ENCODE measurements around the gene LRRC47.

The LRRC47 gene

DNA sequence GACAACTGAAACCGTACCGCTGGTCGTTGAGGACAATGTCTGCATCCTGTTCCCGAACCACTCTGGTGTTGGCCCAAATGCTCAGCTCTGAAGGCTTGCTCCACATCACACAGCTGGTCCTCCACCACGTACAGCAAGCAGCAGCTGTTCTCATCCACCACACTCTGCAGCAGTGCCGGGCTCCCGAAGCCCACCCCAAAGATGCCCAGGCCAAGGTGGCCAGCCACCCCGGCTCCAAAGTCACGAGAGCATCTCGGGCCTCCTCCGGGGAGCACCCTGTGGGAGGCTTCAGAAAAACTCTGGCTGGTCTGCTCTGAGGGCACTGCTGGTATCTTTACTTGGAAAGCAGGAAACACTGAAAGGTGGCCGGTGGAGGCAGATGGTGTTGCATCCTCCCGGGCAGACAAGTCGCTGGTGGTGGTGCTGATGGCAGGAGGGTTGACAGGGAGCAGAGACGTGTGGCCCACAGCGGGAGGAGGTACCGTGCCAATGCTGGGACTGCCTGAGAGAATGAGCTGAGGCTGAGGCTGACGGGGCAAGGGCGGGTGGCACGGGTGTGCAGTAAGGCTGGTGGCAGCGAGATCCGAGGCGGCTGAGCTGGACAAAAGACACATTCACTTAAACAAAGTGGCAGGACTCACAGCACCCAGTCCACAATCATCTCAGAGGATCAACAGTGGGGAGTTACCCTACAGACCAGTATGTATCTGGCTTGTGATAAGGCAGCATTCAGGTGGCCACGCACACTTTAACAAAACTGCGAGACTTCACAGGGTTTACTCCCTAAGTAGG lies 50.5 kb downstream of the LRRC47 start:
- Mint-ChIP-seq H3K9me3 (no peaks in the 10 kb centered on the region), H3K36me3 (ENCODE audit: low read depth) (peaks cover 4% of the 10 kb centered on the region), H3K27ac (peak overlapping the region; percentile 59), H3K4me1 (ENCODE audit: low read depth) (peaks cover 17% of the 10 kb centered on the region), H3K27me3 (ENCODE audit: low read depth) (no peaks in the 10 kb centered on the region), H3K4me3 (peak overlapping the region; percentile 74)

DNA sequence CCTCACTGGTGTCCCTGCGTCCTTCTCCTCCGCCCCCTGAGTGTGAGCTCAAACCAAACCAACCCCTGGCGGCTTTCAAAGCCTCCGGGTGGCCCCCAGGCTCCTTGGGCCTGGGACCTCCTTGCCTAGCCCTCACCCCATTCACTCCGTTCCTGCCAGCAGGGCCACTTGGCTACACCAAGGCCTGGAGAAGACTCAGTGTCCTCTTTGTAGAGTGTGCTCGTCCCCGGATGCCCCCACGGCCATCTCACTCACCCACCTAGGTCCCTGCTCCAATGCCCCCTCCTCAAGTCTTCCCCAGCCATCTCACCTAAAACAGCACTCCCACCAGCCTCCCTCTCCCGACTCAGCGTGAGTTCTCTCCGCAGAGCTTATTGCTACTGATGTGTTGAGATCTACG lies 51.2 kb downstream of the LRRC47 start:
- H3K9me3 Mint-ChIP-seq, result no peaks in the 10 kb centered on the region
- peaks cover 4% of the 10 kb centered on the region for H3K36me3 Mint-ChIP-seq (ENCODE audit: low read depth)
- H3K27me3 Mint-ChIP-seq (ENCODE audit: low read depth), result no peaks in the 10 kb centered on the region
- H3K4me1 Mint-ChIP-seq (ENCODE audit: low read depth), result peaks cover 17% of the 10 kb centered on the region
- peak overlapping the region; percentile 19 for H3K4me3 Mint-ChIP-seq
- peak overlapping the region; percentile 34 for H3K27ac Mint-ChIP-seq

DNA sequence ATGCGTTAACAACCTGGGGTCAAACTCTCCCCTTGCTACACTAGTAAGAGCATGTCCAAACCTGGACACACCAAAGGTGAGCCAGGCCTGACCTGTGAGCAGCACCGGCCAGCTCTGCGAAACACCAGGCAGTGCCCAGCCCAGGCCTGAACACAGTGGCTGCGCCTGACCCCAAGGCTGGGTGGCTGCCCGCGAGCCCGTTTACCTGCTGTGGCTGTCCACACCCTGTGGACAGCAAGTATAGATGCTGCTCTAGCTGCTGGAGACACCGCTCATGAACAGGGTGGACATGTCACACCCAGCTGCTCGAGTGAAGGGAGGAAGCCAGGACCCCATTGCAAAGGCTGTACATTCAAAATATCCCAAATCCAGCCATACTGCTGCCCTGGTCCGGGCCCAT lies 51.7 kb downstream of the LRRC47 start:
- H3K36me3 Mint-ChIP-seq (ENCODE audit: low read depth), result peaks cover 4% of the 10 kb centered on the region
- no peak overlapping the region for H3K4me3 Mint-ChIP-seq
- H3K4me1 Mint-ChIP-seq (ENCODE audit: low read depth), result peaks cover 17% of the 10 kb centered on the region
- H3K27me3 Mint-ChIP-seq (ENCODE audit: low read depth), result no peaks in the 10 kb centered on the region
- no peaks in the 10 kb centered on the region for H3K9me3 Mint-ChIP-seq
- no peak overlapping the region for H3K27ac Mint-ChIP-seq

DNA sequence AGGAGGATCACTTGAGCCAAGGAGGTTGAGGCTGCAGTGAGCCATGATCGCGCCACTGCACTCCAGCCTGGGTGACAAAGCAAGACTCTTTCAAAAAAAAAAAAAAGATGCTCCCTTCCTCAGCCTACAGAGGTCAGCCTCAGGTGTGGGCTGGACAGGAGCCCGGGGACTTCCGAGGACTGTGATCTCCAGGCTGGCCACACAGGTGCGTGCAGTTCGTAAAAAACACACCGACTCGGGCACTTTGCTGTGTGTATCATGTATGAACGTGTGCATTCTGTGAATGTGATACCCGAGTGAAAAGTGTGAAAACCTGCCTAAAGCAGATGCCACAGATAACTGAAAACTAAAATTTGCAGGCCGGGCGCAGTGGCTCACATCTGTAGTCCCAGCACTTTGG lies 52.5 kb downstream of the LRRC47 start:
- Mint-ChIP-seq H3K27ac (no peak overlapping the region), H3K36me3 (ENCODE audit: low read depth) (peaks cover 4% of the 10 kb centered on the region), H3K9me3 (no peaks in the 10 kb centered on the region), H3K27me3 (ENCODE audit: low read depth) (no peaks in the 10 kb centered on the region), H3K4me3 (no peak overlapping the region), H3K4me1 (ENCODE audit: low read depth) (peaks cover 17% of the 10 kb centered on the region)

DNA sequence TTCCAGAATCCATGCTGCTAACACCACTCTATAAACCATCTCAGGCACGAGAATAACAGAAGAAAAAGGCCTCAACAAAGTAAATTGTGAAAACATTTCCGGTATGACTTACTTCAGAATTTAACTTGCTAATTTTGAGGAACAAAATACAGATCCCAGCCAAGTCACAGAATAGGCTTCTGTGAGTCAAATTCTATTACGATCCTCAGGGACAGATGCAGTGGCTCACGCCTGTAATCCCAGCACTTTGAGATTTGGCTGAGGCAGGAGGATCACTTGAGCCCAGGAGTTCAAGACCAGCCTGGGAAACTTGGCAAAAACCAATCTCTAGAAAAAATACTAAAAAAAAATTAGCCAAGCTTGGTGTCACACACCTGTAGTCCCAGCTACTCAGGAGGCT lies 52.9 kb downstream of the LRRC47 start:
- Mint-ChIP-seq H3K27me3 (ENCODE audit: low read depth) (no peaks in the 10 kb centered on the region), H3K36me3 (ENCODE audit: low read depth) (peaks cover 4% of the 10 kb centered on the region), H3K4me1 (ENCODE audit: low read depth) (peaks cover 17% of the 10 kb centered on the region), H3K27ac (no peak overlapping the region), H3K4me3 (no peak overlapping the region), H3K9me3 (no peaks in the 10 kb centered on the region)

DNA sequence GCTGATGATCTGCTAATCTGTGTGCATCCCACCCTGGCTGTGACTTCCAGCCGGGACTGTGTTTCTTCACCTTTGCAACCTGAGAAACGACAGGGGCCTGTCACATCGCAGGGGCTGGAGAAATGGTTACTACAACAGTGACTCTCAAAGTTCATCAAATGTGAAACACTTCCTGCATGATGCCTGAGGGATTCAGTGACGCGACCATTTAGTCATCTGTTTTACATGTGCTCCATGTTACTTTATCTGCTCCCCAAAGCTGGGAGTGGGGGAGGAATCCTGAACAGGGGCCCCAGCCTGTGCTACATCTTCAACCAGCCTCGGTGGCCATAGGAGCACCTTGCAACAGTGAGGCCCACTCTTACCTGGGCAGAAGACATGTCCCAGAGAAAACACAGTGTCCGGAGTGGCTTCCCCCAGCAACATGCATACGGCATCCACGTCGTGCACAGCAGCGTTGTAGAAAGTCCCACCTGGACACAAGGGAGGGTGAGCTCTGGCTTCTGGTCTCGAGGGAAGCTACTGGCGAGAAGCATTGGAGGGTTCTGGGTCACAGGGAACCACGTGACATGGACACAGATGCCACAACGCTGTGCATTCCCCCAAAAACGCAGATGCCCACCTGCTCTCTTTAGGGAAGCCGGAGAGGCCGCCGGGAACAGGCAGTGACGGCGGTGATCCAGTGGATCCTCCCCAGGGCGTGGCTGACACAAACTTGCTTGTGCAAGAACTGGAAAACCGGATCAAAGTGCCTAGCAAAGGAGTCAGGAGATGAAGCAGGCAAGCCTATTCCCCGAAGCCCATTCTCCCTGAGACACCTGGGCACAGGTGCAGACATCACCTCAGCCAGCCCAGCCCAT lies 53.6 kb downstream of the LRRC47 start:
- Mint-ChIP-seq H3K9me3 (no peaks in the 10 kb centered on the region), H3K27ac (no peak overlapping the region), H3K4me1 (ENCODE audit: low read depth) (peaks cover 14% of the 10 kb centered on the region)

DNA sequence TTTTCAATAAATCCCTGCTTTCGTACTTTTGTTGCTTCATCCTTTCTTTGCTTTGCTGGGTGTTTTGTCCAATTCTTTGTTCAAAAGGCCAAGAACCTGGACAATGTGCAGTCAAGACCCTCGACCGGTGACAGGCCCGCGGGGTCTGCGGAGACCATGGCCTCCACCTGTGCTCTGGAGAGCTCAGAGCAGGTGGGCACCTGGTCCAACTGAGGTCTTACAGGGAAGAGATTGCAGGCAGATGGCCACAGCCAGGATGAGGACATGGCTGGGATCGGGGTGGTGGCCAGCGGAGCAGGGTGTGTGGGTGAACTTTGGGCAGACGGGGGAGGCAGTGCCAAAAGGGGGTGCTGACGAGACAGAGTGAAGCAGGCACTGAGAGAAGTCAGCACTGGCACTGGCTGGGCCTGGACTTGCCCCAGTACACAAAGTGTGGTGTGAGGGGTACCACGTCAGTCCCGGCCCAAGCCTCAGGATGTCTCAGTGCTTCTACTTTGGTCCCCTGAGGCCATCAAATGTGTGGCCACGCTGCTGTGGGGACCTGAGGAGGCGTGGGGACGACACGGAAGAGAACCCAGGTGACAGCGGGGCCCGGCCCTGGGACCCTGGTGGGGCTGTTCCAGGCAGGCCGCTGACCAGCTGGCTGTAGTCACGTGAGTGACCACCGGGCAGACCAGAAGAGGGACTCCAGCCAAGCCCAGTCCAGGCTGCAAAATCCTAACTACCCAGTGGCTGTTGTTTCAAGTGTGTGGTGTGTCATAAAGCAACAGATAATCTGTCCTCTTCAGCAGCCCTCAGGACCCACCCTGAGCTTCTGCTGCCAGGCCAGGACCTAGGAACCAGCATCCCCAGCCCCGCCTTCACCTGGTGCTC lies 54.5 kb downstream of the LRRC47 start:
- Mint-ChIP-seq H3K9me3 (no peaks in the 10 kb centered on the region), H3K4me3 (no peak overlapping the region), H3K36me3 (ENCODE audit: low read depth) (peaks cover 4% of the 10 kb centered on the region), H3K4me1 (ENCODE audit: low read depth) (peaks cover 14% of the 10 kb centered on the region), H3K27me3 (ENCODE audit: low read depth) (no peaks in the 10 kb centered on the region), H3K27ac (no peak overlapping the region)

More for the DNA sequence above, 53.6 kb downstream of the LRRC47 start:
- Mint-ChIP-seq H3K27me3 (ENCODE audit: low read depth) (no peaks in the 10 kb centered on the region), H3K4me3 (no peak overlapping the region), H3K36me3 (ENCODE audit: low read depth) (peaks cover 4% of the 10 kb centered on the region)

DNA sequence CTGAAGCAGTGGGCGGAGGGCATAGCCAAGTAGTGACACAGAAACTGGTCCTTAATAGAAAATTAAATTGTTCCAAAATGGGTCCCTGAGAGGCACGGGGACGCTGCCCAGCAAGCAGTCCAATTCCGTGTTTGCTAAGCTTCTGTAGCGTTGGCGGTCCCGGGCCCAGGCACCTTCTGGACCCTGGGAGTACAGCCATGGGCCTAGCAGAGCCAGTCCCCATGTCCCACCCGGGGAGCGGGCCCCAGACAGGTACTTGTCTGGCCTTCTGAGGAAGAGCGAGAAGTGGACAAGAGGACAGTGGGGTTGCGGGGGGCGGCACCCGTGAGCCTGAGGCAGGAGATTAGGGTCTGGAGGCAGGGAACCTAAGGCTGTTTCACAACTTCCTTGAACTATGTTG lies 55.5 kb downstream of the LRRC47 start:
- H3K4me3 Mint-ChIP-seq, result no peak overlapping the region

DNA sequence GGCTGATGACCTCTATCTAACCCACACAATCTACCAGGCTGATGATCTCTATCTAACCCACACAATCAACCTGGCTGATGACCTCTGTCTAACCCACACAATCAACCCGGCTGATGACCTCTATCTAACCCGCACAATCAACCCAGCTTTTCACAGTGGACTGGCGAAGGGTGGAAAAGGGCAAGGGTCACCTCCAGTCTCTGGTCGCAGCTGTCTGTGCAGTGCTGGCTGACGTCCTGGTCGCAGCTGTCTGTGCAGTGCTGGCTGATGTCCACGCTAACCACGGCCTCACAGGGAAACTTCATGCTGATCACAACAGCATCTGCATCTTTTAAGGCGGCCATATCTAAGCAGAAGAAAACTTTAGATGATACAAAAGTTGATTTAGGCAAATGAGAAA lies 56.3 kb downstream of the LRRC47 start:
- H3K9me3 Mint-ChIP-seq, result no peaks in the 10 kb centered on the region
- H3K36me3 Mint-ChIP-seq (ENCODE audit: low read depth), result peaks cover 4% of the 10 kb centered on the region
- H3K27ac Mint-ChIP-seq, result no peak overlapping the region
- peaks cover 2% of the 10 kb centered on the region for H3K4me1 Mint-ChIP-seq (ENCODE audit: low read depth)
- H3K27me3 Mint-ChIP-seq (ENCODE audit: low read depth), result no peaks in the 10 kb centered on the region
- no peak overlapping the region for H3K4me3 Mint-ChIP-seq

More for the DNA sequence above, 55.5 kb downstream of the LRRC47 start:
- no peaks in the 10 kb centered on the region for H3K27me3 Mint-ChIP-seq (ENCODE audit: low read depth)
- H3K27ac Mint-ChIP-seq, result no peak overlapping the region
- H3K9me3 Mint-ChIP-seq, result no peaks in the 10 kb centered on the region
- peaks cover 5% of the 10 kb centered on the region for H3K4me1 Mint-ChIP-seq (ENCODE audit: low read depth)
- H3K36me3 Mint-ChIP-seq (ENCODE audit: low read depth), result peaks cover 5% of the 10 kb centered on the region

DNA sequence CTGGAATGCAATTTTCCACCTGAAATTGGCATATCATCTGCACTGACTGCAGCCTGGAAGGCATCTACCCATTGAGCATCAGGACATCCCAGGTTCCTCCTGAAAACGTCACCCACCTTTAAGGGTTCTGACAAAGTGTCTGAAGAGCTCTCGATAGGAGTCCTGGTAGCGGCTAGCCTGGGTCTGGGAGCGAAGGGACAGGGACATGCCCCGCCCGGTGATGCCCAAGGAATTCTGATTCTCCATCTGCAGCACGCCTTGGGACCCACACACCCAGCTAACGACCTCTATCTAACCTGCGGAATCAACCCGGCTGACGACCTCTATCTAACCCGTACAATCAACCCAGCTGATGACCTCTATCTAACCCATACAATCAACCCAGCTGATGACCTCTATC lies 57.4 kb downstream of the LRRC47 start:
- Mint-ChIP-seq H3K27me3 (ENCODE audit: low read depth) (no peaks in the 10 kb centered on the region), H3K36me3 (ENCODE audit: low read depth) (peaks cover 4% of the 10 kb centered on the region), H3K4me1 (ENCODE audit: low read depth) (no peaks in the 10 kb centered on the region), H3K27ac (no peak overlapping the region), H3K4me3 (no peak overlapping the region), H3K9me3 (no peaks in the 10 kb centered on the region)

DNA sequence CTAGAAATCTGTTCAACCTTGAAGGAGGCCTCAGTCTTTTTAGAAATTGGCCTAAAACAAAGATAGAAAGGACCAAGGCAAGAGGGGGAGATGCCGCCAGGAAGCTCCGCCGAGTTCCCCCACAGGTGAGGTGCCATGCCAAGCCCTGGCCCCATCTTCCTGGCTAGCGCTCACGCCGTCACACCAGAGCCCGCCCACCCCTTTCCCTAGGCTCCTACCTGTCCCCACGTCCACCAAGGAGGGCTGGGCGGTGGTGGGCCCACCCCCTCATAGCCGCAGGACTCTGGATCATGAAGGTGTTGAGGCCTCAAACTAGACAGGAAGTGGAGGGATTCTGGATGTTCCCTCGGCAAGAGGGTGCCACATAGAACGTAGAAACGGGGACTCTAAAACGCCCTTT lies 59.6 kb downstream of the LRRC47 start:
- Mint-ChIP-seq H3K9me3 (no peaks in the 10 kb centered on the region), H3K27ac (no peak overlapping the region), H3K4me1 (ENCODE audit: low read depth) (no peaks in the 10 kb centered on the region), H3K27me3 (ENCODE audit: low read depth) (no peaks in the 10 kb centered on the region), H3K4me3 (no peak overlapping the region), H3K36me3 (ENCODE audit: low read depth) (peaks cover 4% of the 10 kb centered on the region)

DNA sequence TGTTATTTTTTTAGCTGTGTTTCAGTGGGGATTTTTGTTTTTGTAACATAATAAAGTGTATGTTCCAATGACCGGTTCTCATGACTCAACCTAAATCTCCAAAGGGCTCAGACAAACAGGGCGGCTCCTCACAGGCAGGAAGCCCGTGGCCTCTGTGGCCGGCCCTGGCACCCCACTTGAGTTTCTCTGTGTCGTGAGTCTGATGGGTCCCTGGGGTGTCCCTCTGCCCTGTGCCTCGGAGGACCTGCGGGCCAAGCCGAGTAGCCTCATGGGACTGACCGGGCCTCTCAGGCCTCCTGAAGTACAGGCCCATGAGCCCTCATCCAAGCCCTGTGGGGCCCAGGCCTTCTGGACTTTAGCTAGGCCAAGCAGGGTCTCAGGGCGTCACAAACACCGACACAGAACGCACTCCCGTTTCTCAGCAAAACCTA lies 60.2 kb downstream of the LRRC47 start:
- H3K4me1 Mint-ChIP-seq (ENCODE audit: low read depth), result no peaks in the 10 kb centered on the region
- H3K36me3 Mint-ChIP-seq (ENCODE audit: low read depth), result peaks cover 2% of the 10 kb centered on the region
- no peaks in the 10 kb centered on the region for H3K9me3 Mint-ChIP-seq
- H3K27me3 Mint-ChIP-seq (ENCODE audit: low read depth), result no peaks in the 10 kb centered on the region
- no peak overlapping the region for H3K27ac Mint-ChIP-seq
- no peak overlapping the region for H3K4me3 Mint-ChIP-seq

DNA sequence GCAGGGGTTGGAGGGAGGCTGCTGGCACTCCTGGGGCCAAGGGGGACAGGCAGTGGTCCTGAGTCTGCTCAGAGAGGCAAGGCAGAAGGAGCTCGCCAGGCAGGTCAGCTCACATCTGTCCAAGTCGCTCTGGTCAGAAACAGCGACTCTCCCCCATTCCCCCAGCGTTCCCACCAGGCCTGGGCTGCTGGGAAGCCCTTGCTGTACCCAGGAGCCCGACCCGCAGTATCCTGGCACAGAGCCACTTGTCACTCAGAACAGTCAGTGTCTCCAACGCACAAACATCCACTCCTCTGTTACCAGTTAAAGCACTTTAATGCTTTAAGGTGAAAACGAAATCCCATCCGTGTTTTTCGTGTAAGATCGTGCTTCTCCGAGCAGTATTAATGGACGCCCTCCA lies 60.6 kb downstream of the LRRC47 start:
- Mint-ChIP-seq H3K4me1 (ENCODE audit: low read depth) (no peaks in the 10 kb centered on the region), H3K27me3 (ENCODE audit: low read depth) (no peaks in the 10 kb centered on the region), H3K9me3 (no peaks in the 10 kb centered on the region), H3K27ac (no peak overlapping the region), H3K36me3 (ENCODE audit: low read depth) (peaks cover 2% of the 10 kb centered on the region), H3K4me3 (no peak overlapping the region)

DNA sequence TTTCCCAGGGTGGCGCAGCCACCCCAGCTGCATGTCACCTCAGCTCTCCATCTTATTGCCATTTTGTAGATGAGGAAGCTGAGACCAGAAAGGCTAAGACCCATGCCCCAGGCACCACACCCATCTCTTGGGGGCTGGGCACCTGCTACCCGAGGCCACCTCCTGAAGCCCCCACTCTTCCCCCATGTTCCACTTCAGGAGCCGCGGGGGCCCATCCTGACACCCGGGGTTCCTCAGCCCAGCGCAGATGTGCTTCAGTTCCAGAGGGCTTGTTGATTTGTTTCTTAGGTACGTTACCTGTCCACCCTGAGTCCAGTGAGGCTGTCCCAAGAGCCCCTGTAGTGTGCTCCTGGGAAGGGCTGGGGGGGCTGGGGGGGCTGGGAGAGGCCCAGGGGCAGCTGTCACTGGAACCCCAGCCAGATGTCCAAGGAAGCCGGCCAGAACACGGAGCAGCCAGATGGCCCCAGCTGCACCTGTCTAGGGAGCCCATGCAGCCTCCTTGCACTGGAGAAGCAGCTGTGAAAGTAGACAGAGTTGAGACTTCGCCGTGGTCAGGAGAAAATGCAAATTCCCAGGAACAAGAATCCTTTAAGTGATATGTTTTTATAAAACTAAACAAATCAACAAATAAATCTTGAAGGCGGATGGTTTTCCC lies 61.1 kb downstream of the LRRC47 start:
- Mint-ChIP-seq H3K4me1 (ENCODE audit: low read depth) (no peaks in the 10 kb centered on the region), H3K27ac (no peak overlapping the region), H3K9me3 (no peaks in the 10 kb centered on the region), H3K36me3 (ENCODE audit: low read depth) (peaks cover 2% of the 10 kb centered on the region), H3K27me3 (ENCODE audit: low read depth) (no peaks in the 10 kb centered on the region), H3K4me3 (no peak overlapping the region)
